ENCODE measurements around the gene NEO1. TPM values are rescaled to one million over a fixed set of nuclear protein-coding genes. Genes with fewer than 3 reads are reported as not detected.

NEO1 gene
- total RNA-seq, 1 experiment from 2014 or later: 12.4 TPM

DNA sequence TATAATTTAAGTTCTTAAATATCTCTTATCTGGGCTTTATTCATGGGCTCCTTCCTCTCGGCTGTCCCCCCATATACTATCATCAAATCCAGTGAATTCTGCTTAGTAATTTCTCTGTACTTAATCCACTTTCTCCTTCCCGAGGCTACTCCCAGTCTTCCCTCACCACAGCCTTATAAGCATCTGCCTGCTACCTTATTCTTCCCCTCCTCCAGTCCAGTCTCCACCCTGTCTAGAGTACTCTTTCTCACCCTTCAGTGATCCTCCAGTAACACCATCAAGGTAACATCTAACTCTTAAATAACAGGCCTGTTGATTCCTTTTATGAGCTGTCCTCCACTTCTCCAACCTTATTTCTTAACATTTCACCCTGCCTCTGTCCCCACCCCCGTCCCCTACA is 65.8 kb downstream of the NEO1 start:
- peaks cover 7% of the 10 kb centered on the region for H3K4me1 Mint-ChIP-seq (ENCODE audit: low read depth, unreplicated experiment)
- no peak overlapping the region for H3K27ac Mint-ChIP-seq (ENCODE audit: unreplicated experiment)
- Histone ChIP-seq H3K9me3 (no peaks in the 10 kb centered on the region), H3K36me3 (ENCODE audit: control insufficient read depth, insufficient read depth, low read length) (no peaks in the 10 kb centered on the region), H3K4me1 (no peaks in the 10 kb centered on the region), H3K27me3 (replicated peaks; ENCODE audit: control insufficient read depth, insufficient read depth, low read length) (no peaks in the 10 kb centered on the region), H3K4me3 (ENCODE audit: low read depth, low read length) (no peak overlapping the region)
- H3K9me3 Mint-ChIP-seq (ENCODE audit: unreplicated experiment): no peaks in the 10 kb centered on the region
- H3K36me3 Mint-ChIP-seq (ENCODE audit: insufficient read depth, unreplicated experiment): no peaks in the 10 kb centered on the region
- TF ChIP-seq CTCF (IDR thresholded peaks at IDR 0.05; ENCODE audit: insufficient read depth in 1 of 2, low read depth in 1 of 2, low read length in 1 of 2, severe bottlenecking in 1 of 2, unreplicated experiment in 1 of 2): no peak
- ChIA-PET POLR2A (no interaction called here), CTCF (no interaction called here)
- intact Hi-C loops (cut with micrococcal nuclease; ENCODE audit: unreplicated experiment): no loop called here
- no peak for DNase-seq
- no TSS peak for BruUV-seq (replicated peaks)
- H3K4me3 Mint-ChIP-seq (ENCODE audit: unreplicated experiment): no peak overlapping the region
- peaks cover 2% of the 10 kb centered on the region for H3K27me3 Mint-ChIP-seq (ENCODE audit: insufficient read depth, unreplicated experiment)

GRCh38 chr15:73119478-73119877 is 67.2 kb downstream of the NEO1 start:
- no peak for DNase-seq
- Mint-ChIP-seq H3K4me1 (ENCODE audit: low read depth, unreplicated experiment) (peaks cover 7% of the 10 kb centered on the region), H3K4me3 (ENCODE audit: unreplicated experiment) (no peak overlapping the region), H3K36me3 (ENCODE audit: insufficient read depth, unreplicated experiment) (no peaks in the 10 kb centered on the region), H3K27ac (ENCODE audit: unreplicated experiment) (no peak overlapping the region), H3K9me3 (ENCODE audit: unreplicated experiment) (no peaks in the 10 kb centered on the region), H3K27me3 (ENCODE audit: insufficient read depth, unreplicated experiment) (peaks cover 2% of the 10 kb centered on the region)
- BruUV-seq (replicated peaks): no TSS peak
- no peak for TF ChIP-seq CTCF (IDR thresholded peaks at IDR 0.05; ENCODE audit: insufficient read depth in 1 of 2, low read depth in 1 of 2, low read length in 1 of 2, severe bottlenecking in 1 of 2, unreplicated experiment in 1 of 2)
- POLR2A ChIA-PET: interaction anchor here (0.6 kb wide), 1 partner anchor 1666 kb away, joined by 4 read pairs; no protein-coding TSS in a partner anchor
- H3K4me1 ChIP-seq: no peaks in the 10 kb centered on the region
- intact Hi-C loops (cut with micrococcal nuclease; ENCODE audit: unreplicated experiment): no loop called here
- no peaks in the 10 kb centered on the region for H3K27me3 ChIP-seq (replicated peaks; ENCODE audit: control insufficient read depth, insufficient read depth, low read length)
- no peaks in the 10 kb centered on the region for H3K9me3 ChIP-seq
- CTCF ChIA-PET: interaction anchor here (0.6 kb wide), 1 partner anchor 854 kb away, joined by 3 read pairs; no protein-coding TSS in a partner anchor
- H3K4me3 ChIP-seq (ENCODE audit: low read depth, low read length): no peak overlapping the region
- H3K36me3 ChIP-seq (ENCODE audit: control insufficient read depth, insufficient read depth, low read length): no peaks in the 10 kb centered on the region

DNA sequence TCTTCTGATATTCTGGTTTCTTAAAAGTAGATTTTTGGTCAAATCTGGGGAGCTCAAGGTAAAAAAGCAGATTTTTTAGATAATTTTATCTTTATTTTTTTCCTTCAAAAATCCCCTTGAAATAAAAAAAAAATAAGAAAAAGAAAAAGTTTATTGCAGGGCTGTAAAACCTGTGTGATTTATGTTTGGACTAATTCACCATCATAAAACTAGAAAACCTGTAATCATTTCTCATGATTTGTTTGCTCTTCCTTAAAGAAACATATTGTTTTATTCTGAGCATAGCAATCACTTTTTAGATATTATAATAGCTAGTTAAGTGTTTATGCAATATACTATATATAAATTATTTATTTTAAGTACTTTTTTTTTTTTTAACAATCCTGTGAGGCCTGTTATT is 68.0 kb downstream of the NEO1 start:
- Mint-ChIP-seq H3K36me3 (ENCODE audit: insufficient read depth, unreplicated experiment) (no peaks in the 10 kb centered on the region), H3K27ac (ENCODE audit: unreplicated experiment) (no peak overlapping the region), H3K27me3 (ENCODE audit: insufficient read depth, unreplicated experiment) (peaks cover 2% of the 10 kb centered on the region), H3K4me1 (ENCODE audit: low read depth, unreplicated experiment) (peaks cover 7% of the 10 kb centered on the region), H3K9me3 (ENCODE audit: unreplicated experiment) (no peaks in the 10 kb centered on the region), H3K4me3 (ENCODE audit: unreplicated experiment) (no peak overlapping the region)
- Histone ChIP-seq H3K27me3 (replicated peaks; ENCODE audit: control insufficient read depth, insufficient read depth, low read length) (no peaks in the 10 kb centered on the region), H3K4me1 (peaks cover 7% of the 10 kb centered on the region; the same call in 1 of the 2 replicates), H3K36me3 (ENCODE audit: control insufficient read depth, insufficient read depth, low read length) (no peaks in the 10 kb centered on the region), H3K4me3 (ENCODE audit: low read depth, low read length) (no peak overlapping the region), H3K9me3 (no peaks in the 10 kb centered on the region)
- TF ChIP-seq CTCF (IDR thresholded peaks at IDR 0.05; ENCODE audit: insufficient read depth in 1 of 2, low read depth in 1 of 2, low read length in 1 of 2, severe bottlenecking in 1 of 2, unreplicated experiment in 1 of 2): no peak
- POLR2A ChIA-PET: interaction anchor here (0.6 kb wide), 1 partner anchor 1667 kb away, joined by 4 read pairs; no protein-coding TSS in a partner anchor
- BruUV-seq (replicated peaks): no TSS peak
- intact Hi-C loops (cut with micrococcal nuclease; ENCODE audit: unreplicated experiment): no loop called here
- DNase-seq: no peak
- CTCF ChIA-PET: no interaction called here
